HUES48 (cell line): Measurements from ENCODE around the gene TAF7.
A peak's percentile ranks its signal among the peaks of the same experiment; 100 is the strongest.

ENCODE experiments used
- H3K27ac ChIP-seq: one replicate; pipeline ENCODE4 v1.7.0; 2013; ENCODE audit warnings: low read depth, low read length, inconsistent platforms
- H3K27me3 ChIP-seq: 2 replicates; pipeline ENCODE4 v1.6.1; 2013; ENCODE audit warnings: mild to moderate bottlenecking, low read length; ENCODE audit not compliant: control insufficient read depth, insufficient read depth
- H3K36me3 ChIP-seq: 2 replicates; pipeline ENCODE4 v1.6.1; 2013; ENCODE audit warnings: low read length; ENCODE audit not compliant: control insufficient read depth, insufficient read depth
- H3K4me1 ChIP-seq: 2 replicates; pipeline ENCODE4 v1.6.1; 2013; ENCODE audit warnings: mild to moderate bottlenecking, low read length; ENCODE audit not compliant: control insufficient read depth, insufficient read depth
- H3K4me3 ChIP-seq: 2 replicates; pipeline ENCODE4 v1.5.1; 2013; ENCODE audit warnings: mild to moderate bottlenecking, low read depth, low read length
- H3K9ac ChIP-seq: 2 replicates; pipeline ENCODE4 v1.6.1; 2013; ENCODE audit warnings: mild to moderate bottlenecking, low read depth, low read length, moderate library complexity
- H3K9me3 ChIP-seq: 2 replicates; pipeline ENCODE4 v1.6.1; 2013; ENCODE audit warnings: low read length; ENCODE audit not compliant: control insufficient read depth, insufficient read depth

The TAF7 gene

GRCh38 chr5:141320225-141321169 lies at the start of gene TAF7:
TAF7 (minus strand) TSS chr5:141320784; CDS start chr5:141320044, 740 bp downstream.
- peaks cover 27% of the 10 kb centered on the region for H3K36me3 ChIP-seq
- peaks cover 24% of the 10 kb centered on the region for H3K9me3 ChIP-seq
- peak within 1 kb of the TSS; percentile 97 for H3K4me3 ChIP-seq
- no peaks in the 10 kb centered on the region for H3K4me1 ChIP-seq
- H3K9ac ChIP-seq = peak within 1 kb of the TSS; percentile 99
- H3K27me3 ChIP-seq = no peaks in the 10 kb centered on the region
- peak within 1 kb of the TSS; percentile 97 for H3K27ac ChIP-seq

- H3K9me3 ChIP-seq = peaks cover 62% of the 10 kb centered on the region
- no peak overlapping the region for H3K4me3 ChIP-seq
- no peaks in the 10 kb centered on the region for H3K27me3 ChIP-seq
- H3K9ac ChIP-seq = no peak overlapping the region
- no peak overlapping the region for H3K27ac ChIP-seq
- H3K4me1 ChIP-seq = no peaks in the 10 kb centered on the region
- H3K36me3 ChIP-seq = no peaks in the 10 kb centered on the region
These were observed 45.7 kb upstream of the TAF7 start for GRCh38 chr5:141366016-141366896.

- Histone ChIP-seq H3K9me3 (peaks cover 68% of the 10 kb centered on the region), H3K4me3 (peak within 1 kb of the TSS; percentile 24; the same call in 1 of the 2 replicates)
These were observed 43.5 kb upstream of the TAF7 start, which contains the start of gene PCDHGA5 for GRCh38 chr5:141363952-141364660. PCDHGA5 (plus strand) TSS chr5:141364162; CDS start chr5:141364331, 169 bp downstream.

GRCh38 chr5:141362719-141363118 lies 42.1 kb upstream of the TAF7 start:
- H3K27ac ChIP-seq = no peak overlapping the region
- peak overlapping the region; percentile 24 for H3K4me3 ChIP-seq
- no peaks in the 10 kb centered on the region for H3K4me1 ChIP-seq
- H3K36me3 ChIP-seq = no peaks in the 10 kb centered on the region
- peaks cover 66% of the 10 kb centered on the region for H3K9me3 ChIP-seq
- no peak overlapping the region for H3K9ac ChIP-seq
- H3K27me3 ChIP-seq = no peaks in the 10 kb centered on the region

More at GRCh38 chr5:141363952-141364660, 43.5 kb upstream of the TAF7 start, which contains the start of gene PCDHGA5:
- no peak within 1 kb of the TSS for H3K9ac ChIP-seq
- H3K27me3 ChIP-seq = no peaks in the 10 kb centered on the region
- H3K4me1 ChIP-seq = no peaks in the 10 kb centered on the region
- H3K36me3 ChIP-seq = no peaks in the 10 kb centered on the region
- no peak within 1 kb of the TSS for H3K27ac ChIP-seq

GRCh38 chr5:141360685-141361084 lies 40.1 kb upstream of the TAF7 start:
- Histone ChIP-seq H3K27me3 (no peaks in the 10 kb centered on the region), H3K27ac (no peak overlapping the region), H3K4me3 (peak overlapping the region; percentile 11; the same call in 1 of the 2 replicates), H3K4me1 (no peaks in the 10 kb centered on the region), H3K9ac (no peak overlapping the region), H3K9me3 (peaks cover 64% of the 10 kb centered on the region), H3K36me3 (no peaks in the 10 kb centered on the region)

GRCh38 chr5:141359790-141360426 lies 39.3 kb upstream of the TAF7 start, which contains the start of gene PCDHGB2:
PCDHGB2 (plus strand) TSS chr5:141359994; CDS start chr5:141360136, 142 bp downstream.
- Histone ChIP-seq H3K9ac (no peak within 1 kb of the TSS), H3K36me3 (no peaks in the 10 kb centered on the region), H3K9me3 (peaks cover 63% of the 10 kb centered on the region), H3K4me1 (no peaks in the 10 kb centered on the region), H3K27ac (no peak within 1 kb of the TSS), H3K4me3 (peak within 1 kb of the TSS; percentile 37), H3K27me3 (no peaks in the 10 kb centered on the region)

GRCh38 chr5:141356950-141357349 lies 36.4 kb upstream of the TAF7 start:
- peaks cover 63% of the 10 kb centered on the region for H3K9me3 ChIP-seq
- no peaks in the 10 kb centered on the region for H3K27me3 ChIP-seq
- no peaks in the 10 kb centered on the region for H3K36me3 ChIP-seq
- no peaks in the 10 kb centered on the region for H3K4me1 ChIP-seq
- no peak overlapping the region for H3K9ac ChIP-seq
- H3K27ac ChIP-seq = no peak overlapping the region
- H3K4me3 ChIP-seq = no peak overlapping the region

GRCh38 chr5:141356133-141356532 lies 35.5 kb upstream of the TAF7 start:
- H3K9ac ChIP-seq = no peak overlapping the region
- no peak overlapping the region for H3K4me3 ChIP-seq
- peaks cover 58% of the 10 kb centered on the region for H3K9me3 ChIP-seq
- no peaks in the 10 kb centered on the region for H3K4me1 ChIP-seq
- H3K27me3 ChIP-seq = no peaks in the 10 kb centered on the region
- no peaks in the 10 kb centered on the region for H3K36me3 ChIP-seq
- no peak overlapping the region for H3K27ac ChIP-seq

GRCh38 chr5:141355641-141356040 lies 35.1 kb upstream of the TAF7 start:
- Histone ChIP-seq H3K4me1 (no peaks in the 10 kb centered on the region), H3K27me3 (no peaks in the 10 kb centered on the region), H3K9me3 (peaks cover 56% of the 10 kb centered on the region), H3K9ac (no peak overlapping the region), H3K27ac (no peak overlapping the region), H3K36me3 (no peaks in the 10 kb centered on the region), H3K4me3 (no peak overlapping the region)
